Activated naive CD8-positive, alpha-beta T cell treated with anti-CD3 and anti-CD28 coated beads, Interleukin-2, amount 50 U/mL, for 16 hours (primary cell): ENCODE data around the gene ASCL1.

ENCODE experiments used
- DNase-seq: peaks from one replicate; pipeline ENCODE4 v3.0.0-alpha.2; 2020; ENCODE audit warnings: low read depth, low spot score

The ASCL1 gene

DNA sequence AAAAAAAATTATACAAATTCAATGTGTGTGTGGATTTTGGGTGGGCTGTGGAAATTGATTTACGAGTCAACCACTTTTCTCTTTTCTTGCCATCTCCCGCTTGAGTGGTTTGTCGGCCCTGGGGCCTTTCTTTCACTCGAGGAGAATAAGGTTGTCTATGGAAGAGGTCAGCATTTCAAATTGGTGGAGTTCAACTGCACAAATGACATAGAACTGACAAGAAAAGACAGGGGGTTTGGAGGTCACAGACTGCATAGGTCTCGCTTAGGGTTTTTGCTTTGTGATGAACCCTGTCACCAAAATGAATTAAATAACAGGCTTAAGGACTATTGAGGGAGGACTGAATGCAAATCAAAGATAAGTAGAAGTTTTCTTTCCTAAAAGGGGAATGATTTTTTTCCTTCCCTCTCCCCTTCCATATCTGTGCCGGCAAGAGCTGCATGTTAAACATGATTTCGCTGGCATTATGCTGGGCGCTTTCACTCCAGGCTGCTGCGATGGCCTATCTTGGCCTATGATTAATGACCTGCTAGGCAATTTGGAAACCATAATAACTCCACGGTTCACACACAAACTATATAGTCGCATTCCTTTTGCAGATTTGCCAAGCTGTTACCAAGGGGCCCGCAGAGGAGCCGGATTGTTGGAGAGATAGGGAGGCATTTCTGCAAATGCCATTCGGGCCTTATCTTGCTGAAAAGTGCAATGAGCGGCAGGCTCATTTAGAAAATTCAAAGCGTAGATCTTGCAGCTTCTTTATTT is 20.7 kb downstream of the ASCL1 start:
- DNase-seq = no peak

DNA sequence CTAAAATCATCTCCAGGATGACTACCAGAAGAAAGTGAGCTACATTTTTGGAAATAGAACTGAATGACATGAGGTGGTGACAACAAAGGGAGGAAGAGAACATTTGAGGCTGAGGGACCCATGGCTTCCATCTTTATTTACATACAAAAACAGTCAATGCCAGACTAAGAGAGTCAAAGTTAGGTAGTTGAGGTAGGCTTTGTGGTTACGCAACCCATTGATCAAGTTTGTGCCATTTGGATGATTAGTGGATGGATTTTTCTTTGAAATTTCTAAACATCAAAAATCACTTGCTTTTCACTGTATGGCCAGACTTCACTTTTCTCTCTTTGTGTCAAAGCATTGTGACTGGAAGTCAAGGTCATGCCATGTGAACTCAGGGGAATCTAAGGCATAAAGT is 22.9 kb downstream of the ASCL1 start:
- no peak for DNase-seq

DNA sequence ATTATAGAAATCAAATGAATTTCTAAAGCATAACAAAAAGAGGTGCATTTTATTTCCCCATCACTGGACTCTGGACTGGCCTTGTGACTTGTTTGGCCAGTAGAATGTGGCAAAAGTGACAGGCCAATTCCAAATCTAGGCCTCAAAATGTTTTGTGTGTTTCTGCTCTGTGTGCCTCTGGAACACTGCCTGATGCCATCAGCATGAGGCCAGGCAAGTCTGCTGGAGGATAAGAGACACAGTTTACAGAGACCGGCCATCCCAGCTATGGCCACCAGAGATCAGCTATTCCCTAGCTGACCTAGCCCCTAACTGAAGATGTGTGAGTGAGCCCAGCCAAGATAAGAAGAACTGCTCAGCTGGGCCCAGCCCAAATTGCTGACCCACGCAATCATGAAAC is 32.9 kb downstream of the ASCL1 start:
- DNase-seq = no peak

DNA sequence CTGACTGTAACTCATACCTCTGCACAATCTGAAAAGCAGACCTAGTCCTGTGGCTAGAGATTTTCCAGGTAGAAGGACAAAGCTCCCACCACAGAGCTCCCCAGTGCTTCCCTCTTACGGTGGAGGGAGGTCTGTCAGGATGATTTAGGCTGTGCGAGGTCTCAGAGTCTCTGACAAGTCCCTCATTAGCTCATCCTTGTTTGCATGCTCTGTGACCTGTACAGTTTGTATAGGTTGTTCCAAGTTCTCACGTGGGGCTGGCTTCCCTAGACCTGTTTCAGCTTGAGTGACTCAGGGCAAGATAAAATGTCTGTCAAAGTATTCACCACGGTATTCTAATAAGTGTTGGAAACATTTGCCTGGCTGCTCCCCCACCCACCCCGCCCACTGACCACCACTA is 34.8 kb downstream of the ASCL1 start:
- DNase-seq = no peak

DNA sequence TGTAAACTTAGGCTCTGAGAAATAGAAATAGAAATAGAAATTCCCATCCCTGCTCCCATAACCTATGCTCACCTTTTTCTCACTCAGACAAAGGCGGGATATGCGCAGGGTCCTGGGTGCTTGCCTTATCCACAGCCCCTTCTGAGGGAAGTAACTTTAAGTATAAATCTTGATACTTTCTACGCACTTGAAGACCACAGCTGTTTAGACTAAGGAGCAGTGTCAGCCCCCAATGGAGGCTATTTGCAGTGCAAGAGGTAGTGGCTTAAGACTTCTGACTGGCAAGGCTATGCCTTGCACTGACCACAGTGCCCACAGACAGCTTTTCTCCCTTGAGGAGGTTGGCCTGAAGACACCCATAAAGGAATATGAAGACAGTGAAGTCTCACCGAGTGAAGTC is 35.2 kb downstream of the ASCL1 start:
- no peak for DNase-seq

DNA sequence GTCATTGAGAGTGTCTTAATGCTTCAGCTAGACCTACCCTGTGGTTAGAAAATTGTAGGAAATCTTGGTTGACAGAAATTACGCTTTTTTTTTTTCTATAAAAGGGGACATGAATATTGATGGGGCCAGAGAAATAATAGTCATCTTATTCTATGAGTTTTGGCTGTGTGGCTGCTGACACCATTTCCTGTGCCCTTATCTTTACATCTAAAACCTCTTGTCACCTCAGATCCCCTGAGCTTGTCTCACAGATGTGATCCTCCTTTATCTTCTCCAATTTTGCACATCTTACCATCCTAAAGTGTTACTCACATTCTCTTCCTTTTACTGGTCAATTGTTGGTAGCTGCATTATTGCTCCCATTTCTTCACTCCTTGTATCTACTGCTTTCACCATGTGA is 36.1 kb downstream of the ASCL1 start:
- no peak for DNase-seq

DNA sequence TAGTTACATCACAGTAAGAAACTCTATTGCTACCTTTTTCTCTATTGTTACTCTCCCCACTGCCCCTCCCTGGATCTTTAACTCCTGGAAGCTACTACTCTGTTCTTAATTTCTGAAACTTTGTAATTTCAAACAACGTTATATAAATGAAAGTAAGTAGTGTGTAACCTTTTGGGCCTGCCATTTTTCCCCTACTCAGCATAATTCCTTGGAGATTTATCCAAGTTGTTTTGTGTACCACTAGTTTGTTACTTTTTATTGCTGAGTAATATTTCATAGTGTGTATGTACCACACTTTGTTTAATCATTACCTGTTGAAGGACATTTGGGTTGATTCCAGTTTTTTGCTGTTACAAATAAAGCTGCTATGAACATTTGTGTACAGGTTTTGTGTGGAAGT is 37.9 kb downstream of the ASCL1 start:
- no peak for DNase-seq
